OCI-LY3 (cell line): ENCODE data around the gene INAFM1.

ENCODE experiments used
- H2AFZ ChIP-seq: fragments of 200-600, 300-600 bp; shearing (Covaris generic); 2 replicates; pipeline ENCODE4 v1.6.0; 2014; ENCODE audit warnings: antibody characterized with exemption, low read depth, low read length
- H3K27ac ChIP-seq: fragments of 200-600, 300-600 bp; sonication (generic); 2 replicates; pipeline ENCODE4 v1.5.1; 2014; ENCODE audit warnings: mild to moderate bottlenecking, low read length, moderate library complexity, mixed read lengths
- H3K27me3 ChIP-seq: fragments of 200-600, 300-600 bp; sonication (generic); 2 replicates; pipeline ENCODE4 v1.6.1; 2014; ENCODE audit warnings: low read depth, low read length, mixed read lengths
- H3K36me3 ChIP-seq: fragments of 200-600, 300-600 bp; sonication (generic); replicated peaks from 2 replicates; pipeline ENCODE3; 2014; ENCODE audit warnings: low read depth, low read length, mixed read lengths
- H3K4me1 ChIP-seq: fragments of 300-600, 200-600 bp; sonication (generic); 2 replicates; pipeline ENCODE4 v1.6.1; 2014; ENCODE audit warnings: low read length, mixed read lengths
- H3K4me2 ChIP-seq: fragments of 200-600, 300-600 bp; sonication (generic); 2 replicates; pipeline ENCODE4 v1.6.1; 2014; ENCODE audit warnings: low read length, mixed read lengths
- H3K4me3 ChIP-seq: fragments of 300-600, 200-600 bp; sonication (generic); 2 replicates; pipeline ENCODE4 v1.5.1; 2014; ENCODE audit warnings: antibody characterized with exemption, mild to moderate bottlenecking, low read length, moderate library complexity
- H3K79me2 ChIP-seq: fragments of 300-600, 200-600 bp; shearing (Covaris generic); 2 replicates; pipeline ENCODE4 v1.6.1; 2014; ENCODE audit warnings: mild to moderate bottlenecking, low read length, mixed read lengths
- H3K9ac ChIP-seq: fragments of 300-600, 200-600 bp; shearing (Covaris generic); 2 replicates; pipeline ENCODE4 v1.6.0; 2014; ENCODE audit warnings: mild to moderate bottlenecking, low read length, moderate library complexity
- H3K9me3 ChIP-seq: fragments of 200-600, 300-600 bp; shearing (Covaris generic); 2 replicates; pipeline ENCODE4 v1.6.1; 2014; ENCODE audit warnings: low read length, mixed read lengths; ENCODE audit not compliant: insufficient read depth
- H4K20me1 ChIP-seq: fragments of 200-600, 300-600 bp; sonication (generic); 2 replicates; pipeline ENCODE4 v1.6.1; 2016; ENCODE audit warnings: low read length, mixed read lengths; ENCODE audit not compliant: insufficient read depth
- EZH2phosphoT487 ChIP-seq: fragments of 200-600 bp; shearing (Covaris generic); IDR thresholded peaks from 2 replicates; pipeline ENCODE4 v1.6.1; 2018; ENCODE audit warnings: antibody characterized with exemption, mixed run types, low read depth
- TF ChIP-seq, protein P1 (sequence below): fragments of 200-600, 300-600 bp; sonication (generic); IDR thresholded peaks from 2 replicates; pipeline ENCODE4 v1.5.1; 2014; ENCODE audit warnings: antibody characterized with exemption, low read length, low read depth

The INAFM1 gene

DNA sequence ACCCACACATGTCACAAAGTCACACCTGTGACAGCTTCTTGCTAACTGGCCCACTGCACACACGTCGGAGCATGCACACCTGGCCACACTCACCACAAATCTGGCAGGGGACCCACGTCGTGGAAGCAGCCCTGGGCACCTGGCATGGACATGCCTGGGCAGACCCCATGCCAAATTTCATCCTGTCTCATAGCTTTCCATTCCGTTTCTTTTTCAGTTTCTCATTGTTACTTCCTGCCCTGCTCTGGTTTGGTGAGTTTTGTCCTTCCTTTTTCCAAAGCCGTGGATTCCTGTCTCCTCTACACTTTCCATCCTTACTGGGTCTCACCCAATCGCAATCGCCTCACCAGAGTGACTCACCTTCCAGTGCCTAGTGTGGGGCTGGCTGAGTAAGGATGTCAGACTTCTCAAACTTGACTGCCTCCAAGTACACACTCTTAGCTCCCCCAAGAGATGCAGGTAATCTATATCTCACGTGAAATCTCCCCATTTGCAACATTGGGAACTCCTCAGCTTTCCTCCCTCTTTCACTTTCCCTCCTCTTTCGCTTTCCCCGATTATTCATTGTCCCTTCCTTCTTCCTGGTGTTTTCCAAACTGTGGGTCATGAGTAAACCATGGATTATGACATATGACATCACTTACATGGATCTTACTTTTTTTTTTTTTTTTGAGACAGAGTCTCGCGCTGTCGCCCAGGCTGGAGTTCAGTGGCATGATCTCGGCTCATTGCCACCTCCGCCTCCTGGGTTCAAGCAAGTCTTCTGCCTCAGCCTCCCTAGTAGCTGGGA is 42.1 kb upstream of the INAFM1 start:
- Histone ChIP-seq H2AFZ (0 out of 2 replicates have a peak overlapping the region, but pooled peaks have one; percentile 1), H3K4me1 (peaks cover 31% of the 10 kb centered on the region), H3K27ac (no peak overlapping the region), H3K4me3 (no peak overlapping the region), H3K36me3 (no peaks in the 10 kb centered on the region), H3K4me2 (peak overlapping the region; percentile 23), H3K27me3 (peaks cover 7% of the 10 kb centered on the region; the same call in 1 of the 2 replicates), H3K9ac (0 out of 2 replicates have a peak overlapping the region, but pooled peaks have one; percentile 22), H3K9me3 (no peaks in the 10 kb centered on the region), H4K20me1 (peaks cover 13% of the 10 kb centered on the region), H3K79me2 (peaks cover 24% of the 10 kb centered on the region)
- TF ChIP-seq EZH2phosphoT487 = no peak
- TF ChIP-seq, protein P1, sequence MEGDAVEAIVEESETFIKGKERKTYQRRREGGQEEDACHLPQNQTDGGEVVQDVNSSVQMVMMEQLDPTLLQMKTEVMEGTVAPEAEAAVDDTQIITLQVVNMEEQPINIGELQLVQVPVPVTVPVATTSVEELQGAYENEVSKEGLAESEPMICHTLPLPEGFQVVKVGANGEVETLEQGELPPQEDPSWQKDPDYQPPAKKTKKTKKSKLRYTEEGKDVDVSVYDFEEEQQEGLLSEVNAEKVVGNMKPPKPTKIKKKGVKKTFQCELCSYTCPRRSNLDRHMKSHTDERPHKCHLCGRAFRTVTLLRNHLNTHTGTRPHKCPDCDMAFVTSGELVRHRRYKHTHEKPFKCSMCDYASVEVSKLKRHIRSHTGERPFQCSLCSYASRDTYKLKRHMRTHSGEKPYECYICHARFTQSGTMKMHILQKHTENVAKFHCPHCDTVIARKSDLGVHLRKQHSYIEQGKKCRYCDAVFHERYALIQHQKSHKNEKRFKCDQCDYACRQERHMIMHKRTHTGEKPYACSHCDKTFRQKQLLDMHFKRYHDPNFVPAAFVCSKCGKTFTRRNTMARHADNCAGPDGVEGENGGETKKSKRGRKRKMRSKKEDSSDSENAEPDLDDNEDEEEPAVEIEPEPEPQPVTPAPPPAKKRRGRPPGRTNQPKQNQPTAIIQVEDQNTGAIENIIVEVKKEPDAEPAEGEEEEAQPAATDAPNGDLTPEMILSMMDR = no peak

DNA sequence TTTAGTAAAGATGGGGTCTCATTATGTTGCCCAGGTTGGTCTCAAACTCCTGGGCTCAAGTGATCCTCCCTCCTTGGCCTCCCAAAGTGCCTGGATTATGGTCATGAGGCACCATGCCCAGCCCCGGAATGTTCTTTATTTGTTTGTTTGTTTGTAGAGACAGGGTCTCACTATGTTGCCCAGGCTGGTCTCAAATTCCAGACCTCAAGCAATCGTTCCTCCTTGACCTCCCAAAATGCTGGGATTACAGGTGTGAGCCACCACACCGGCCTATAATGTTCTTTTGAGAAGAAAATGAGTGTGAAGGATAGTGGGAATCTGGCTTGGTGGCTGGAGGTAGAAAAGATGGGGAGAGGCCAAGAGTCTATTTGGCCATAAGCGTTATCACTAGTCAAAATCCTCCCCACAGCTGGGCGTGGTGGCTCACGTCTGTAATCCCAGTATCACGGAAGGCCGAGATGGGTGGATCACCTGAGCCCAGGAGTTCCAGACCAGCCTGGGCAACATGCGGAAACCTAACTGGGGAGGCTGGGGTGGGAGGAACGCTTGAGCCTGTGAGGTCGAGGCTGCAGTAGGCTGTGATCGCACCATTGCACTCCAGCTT is 38.5 kb upstream of the INAFM1 start:
- Histone ChIP-seq H3K9ac (no peak overlapping the region), H3K4me3 (no peak overlapping the region), H2AFZ (no peak overlapping the region), H3K4me1 (peaks cover 29% of the 10 kb centered on the region), H3K27ac (no peak overlapping the region), H3K9me3 (no peaks in the 10 kb centered on the region), H3K36me3 (no peaks in the 10 kb centered on the region), H4K20me1 (no peaks in the 10 kb centered on the region), H3K27me3 (peaks cover 26% of the 10 kb centered on the region), H3K79me2 (no peaks in the 10 kb centered on the region), H3K4me2 (no peak overlapping the region)
- no peak for TF ChIP-seq EZH2phosphoT487
- TF ChIP-seq, protein P1 = no peak

DNA sequence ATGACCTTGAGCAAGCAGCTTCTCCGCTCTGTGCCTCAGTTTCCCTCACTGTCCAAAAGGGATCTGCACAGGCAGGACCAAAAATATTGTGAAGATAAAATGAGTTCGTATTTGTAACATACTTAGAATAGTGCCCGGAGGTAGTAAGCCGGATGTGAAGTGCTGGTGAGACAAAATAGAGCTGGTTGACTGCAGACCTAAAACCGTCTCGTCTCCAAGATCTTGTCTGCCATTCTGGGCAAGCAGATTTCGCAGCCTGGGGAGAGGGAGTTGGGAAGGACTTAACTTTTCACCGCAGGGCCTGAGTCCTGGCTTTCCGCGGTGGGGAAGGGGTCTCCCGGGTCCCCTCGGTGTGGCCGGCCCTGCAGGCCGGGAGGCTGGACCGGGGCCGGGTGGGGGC is 35.5 kb upstream of the INAFM1 start:
- H3K27me3 ChIP-seq = peaks cover 32% of the 10 kb centered on the region
- H3K4me3 ChIP-seq = 0 out of 2 replicates have a peak overlapping the region, but pooled peaks have one; percentile 72
- H3K27ac ChIP-seq = no peak overlapping the region
- H4K20me1 ChIP-seq = no peaks in the 10 kb centered on the region
- no peak overlapping the region; the same call in 1 of the 2 replicates for H3K4me2 ChIP-seq
- no peak for TF ChIP-seq EZH2phosphoT487
- TF ChIP-seq, protein P1 = no peak
- H3K9ac ChIP-seq = no peak overlapping the region
- H3K9me3 ChIP-seq = no peaks in the 10 kb centered on the region
- no peaks in the 10 kb centered on the region for H3K36me3 ChIP-seq
- H2AFZ ChIP-seq = no peak overlapping the region
- H3K79me2 ChIP-seq = no peaks in the 10 kb centered on the region
- peaks cover 30% of the 10 kb centered on the region for H3K4me1 ChIP-seq

DNA sequence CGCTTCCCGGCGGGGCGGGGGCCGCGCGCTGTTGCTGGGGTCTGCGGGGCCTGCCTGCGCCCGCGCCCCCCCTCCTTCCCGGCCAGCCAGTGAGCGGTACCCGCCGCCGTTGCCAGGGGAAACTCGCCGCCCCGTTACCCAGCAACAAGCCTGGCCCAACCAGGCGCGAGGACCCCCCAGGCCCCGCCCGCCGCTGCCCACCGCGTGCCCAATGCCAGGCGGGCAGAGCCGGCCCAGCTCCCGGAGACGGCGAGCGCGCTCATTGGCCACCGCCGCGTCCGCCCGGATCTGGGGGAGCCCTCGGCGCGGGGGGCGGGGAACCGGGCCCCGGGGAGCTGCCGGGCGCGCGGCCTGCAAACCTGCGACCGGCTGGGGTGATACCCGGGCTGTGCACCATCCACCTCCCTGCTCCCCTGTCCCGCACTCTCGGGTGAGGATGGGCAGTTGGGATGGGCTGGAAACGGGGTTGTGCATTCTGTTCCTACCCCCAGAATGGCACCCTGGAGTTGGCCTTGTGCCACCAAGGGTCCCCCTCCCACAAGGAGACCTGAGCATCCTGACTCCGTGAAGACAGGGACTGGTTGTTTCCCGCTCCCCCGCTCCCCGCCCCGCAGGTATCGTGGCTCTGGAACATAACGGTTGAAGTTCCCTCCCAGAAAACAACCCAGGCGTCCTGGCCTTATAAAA is 34.9 kb upstream of the INAFM1 start:
- Histone ChIP-seq H3K36me3 (no peaks in the 10 kb centered on the region), H3K9ac (no peak overlapping the region), H3K79me2 (no peaks in the 10 kb centered on the region), H3K4me3 (peak overlapping the region; percentile 72), H2AFZ (no peak overlapping the region), H3K4me2 (peak overlapping the region; percentile 87), H4K20me1 (no peaks in the 10 kb centered on the region), H3K27me3 (peaks cover 32% of the 10 kb centered on the region), H3K4me1 (peaks cover 32% of the 10 kb centered on the region), H3K9me3 (no peaks in the 10 kb centered on the region), H3K27ac (no peak overlapping the region)
- 0 out of 2 replicates have a peak, but pooled peaks have one; percentile 15 for TF ChIP-seq EZH2phosphoT487
- TF ChIP-seq, protein P1 = no peak
